ENCODE data around the gene DGCR6L.

DNA sequence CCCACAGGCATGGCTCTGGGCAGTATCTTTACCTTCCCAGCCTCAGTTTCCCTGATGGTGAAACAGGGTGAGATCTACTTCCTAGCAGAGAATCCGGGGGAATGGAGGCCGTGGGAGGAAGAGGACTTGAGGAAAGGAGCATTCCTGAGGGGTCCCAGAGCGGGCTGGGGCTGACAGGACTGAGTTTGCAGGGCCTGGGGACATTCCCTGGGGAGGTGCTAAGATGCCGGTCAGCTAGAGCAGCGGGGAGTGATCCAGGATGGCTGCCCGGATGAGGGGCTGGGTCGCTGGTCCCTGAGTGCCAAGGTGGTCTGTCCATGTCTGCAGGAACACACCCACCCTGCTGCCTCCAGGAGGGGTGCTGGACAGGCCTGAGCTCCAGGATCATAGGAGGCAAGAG is 43.4 kb downstream of the DGCR6L start:
- TF ChIP-seq, protein P1, sequence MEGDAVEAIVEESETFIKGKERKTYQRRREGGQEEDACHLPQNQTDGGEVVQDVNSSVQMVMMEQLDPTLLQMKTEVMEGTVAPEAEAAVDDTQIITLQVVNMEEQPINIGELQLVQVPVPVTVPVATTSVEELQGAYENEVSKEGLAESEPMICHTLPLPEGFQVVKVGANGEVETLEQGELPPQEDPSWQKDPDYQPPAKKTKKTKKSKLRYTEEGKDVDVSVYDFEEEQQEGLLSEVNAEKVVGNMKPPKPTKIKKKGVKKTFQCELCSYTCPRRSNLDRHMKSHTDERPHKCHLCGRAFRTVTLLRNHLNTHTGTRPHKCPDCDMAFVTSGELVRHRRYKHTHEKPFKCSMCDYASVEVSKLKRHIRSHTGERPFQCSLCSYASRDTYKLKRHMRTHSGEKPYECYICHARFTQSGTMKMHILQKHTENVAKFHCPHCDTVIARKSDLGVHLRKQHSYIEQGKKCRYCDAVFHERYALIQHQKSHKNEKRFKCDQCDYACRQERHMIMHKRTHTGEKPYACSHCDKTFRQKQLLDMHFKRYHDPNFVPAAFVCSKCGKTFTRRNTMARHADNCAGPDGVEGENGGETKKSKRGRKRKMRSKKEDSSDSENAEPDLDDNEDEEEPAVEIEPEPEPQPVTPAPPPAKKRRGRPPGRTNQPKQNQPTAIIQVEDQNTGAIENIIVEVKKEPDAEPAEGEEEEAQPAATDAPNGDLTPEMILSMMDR (conservative IDR thresholded peaks at IDR 0.05; ENCODE audit: low read depth, low read length): no peak
- no peak for TF ChIP-seq EZH2 (IDR thresholded peaks at IDR 0.05; ENCODE audit: borderline replicate concordance, low read depth, low read length, poor library complexity, severe bottlenecking)

All from A673 (cell line).